HEK293 (cell line): Measurements from ENCODE around the gene FZD10.

Source experiments
- ZSCAN16 ChIP-seq: fragments of 450-650 bp; formaldehyde crosslinking; IDR thresholded peaks from 2 replicates; pipeline ENCODE4 v1.5.1; 2016; ENCODE audit warnings: missing biosample characterization, missing genetic modification characterization
- TF ChIP-seq, protein P1 (sequence below): fragments of 450-650 bp; formaldehyde crosslinking; IDR thresholded peaks from 2 replicates; pipeline ENCODE4 v1.5.1; 2016; ENCODE audit warnings: missing biosample characterization, missing genetic modification characterization

GRCh38 chr12:130166306-130166705 is 4.0 kb downstream of the FZD10 start:
- TF ChIP-seq ZSCAN16 (tag by site-specific recombination) = no peak
- TF ChIP-seq, protein P1, sequence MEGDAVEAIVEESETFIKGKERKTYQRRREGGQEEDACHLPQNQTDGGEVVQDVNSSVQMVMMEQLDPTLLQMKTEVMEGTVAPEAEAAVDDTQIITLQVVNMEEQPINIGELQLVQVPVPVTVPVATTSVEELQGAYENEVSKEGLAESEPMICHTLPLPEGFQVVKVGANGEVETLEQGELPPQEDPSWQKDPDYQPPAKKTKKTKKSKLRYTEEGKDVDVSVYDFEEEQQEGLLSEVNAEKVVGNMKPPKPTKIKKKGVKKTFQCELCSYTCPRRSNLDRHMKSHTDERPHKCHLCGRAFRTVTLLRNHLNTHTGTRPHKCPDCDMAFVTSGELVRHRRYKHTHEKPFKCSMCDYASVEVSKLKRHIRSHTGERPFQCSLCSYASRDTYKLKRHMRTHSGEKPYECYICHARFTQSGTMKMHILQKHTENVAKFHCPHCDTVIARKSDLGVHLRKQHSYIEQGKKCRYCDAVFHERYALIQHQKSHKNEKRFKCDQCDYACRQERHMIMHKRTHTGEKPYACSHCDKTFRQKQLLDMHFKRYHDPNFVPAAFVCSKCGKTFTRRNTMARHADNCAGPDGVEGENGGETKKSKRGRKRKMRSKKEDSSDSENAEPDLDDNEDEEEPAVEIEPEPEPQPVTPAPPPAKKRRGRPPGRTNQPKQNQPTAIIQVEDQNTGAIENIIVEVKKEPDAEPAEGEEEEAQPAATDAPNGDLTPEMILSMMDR (tag by site-specific recombination) = no peak
